ENCODE results near the gene AFG3L2.
"Not testable (repeated sequence)": the region's sequence is repeated elsewhere in the genome, so short reads cannot be mapped to it uniquely, and the experiment has no call there.

AFG3L2 gene

GRCh38 chr18:12410747-12411146 is 33.7 kb upstream of the AFG3L2 start:
- H3K4me1 ChIP-seq (ENCODE audit: control insufficient read depth, insufficient read depth, low read length); H3K36me3 ChIP-seq (ENCODE audit: control insufficient read depth, insufficient read depth, low read length); DNase-seq (ENCODE audit: low read depth, low spot score); H3K27me3 ChIP-seq (ENCODE audit: control insufficient read depth, insufficient read depth, low read length); H3K4me3 ChIP-seq (ENCODE audit: low read length); H3K9me3 ChIP-seq (ENCODE audit: control insufficient read depth, insufficient read depth, low read length); H3K27ac ChIP-seq (ENCODE audit: low read length): not testable (repeated sequence)
- no CpG with 5 or more reads among the region's 9 CpGs for WGBS (ENCODE audit: insufficient coverage, insufficient read length)

GRCh38 chr18:12410081-12410481 is 33.1 kb upstream of the AFG3L2 start:
- DNase-seq (ENCODE audit: low read depth, low spot score) = no peak
- WGBS (ENCODE audit: insufficient coverage, insufficient read length) = no CpG with 5 or more reads among the region's 9 CpGs
- Histone ChIP-seq H3K27ac (ENCODE audit: low read length) (no peak overlapping the region), H3K36me3 (ENCODE audit: control insufficient read depth, insufficient read depth, low read length) (no peaks in the 10 kb centered on the region), H3K27me3 (ENCODE audit: control insufficient read depth, insufficient read depth, low read length) (peaks cover 6% of the 10 kb centered on the region; the same call in 1 of the 2 replicates), H3K4me1 (ENCODE audit: control insufficient read depth, insufficient read depth, low read length) (peaks cover 2% of the 10 kb centered on the region; the same call in 1 of the 2 replicates), H3K9me3 (ENCODE audit: control insufficient read depth, insufficient read depth, low read length) (no peaks in the 10 kb centered on the region), H3K4me3 (ENCODE audit: low read length) (no peak overlapping the region)

GRCh38 chr18:12409469-12409868 is 32.4 kb upstream of the AFG3L2 start:
- Histone ChIP-seq H3K27ac (ENCODE audit: low read length) (no peak overlapping the region), H3K9me3 (ENCODE audit: control insufficient read depth, insufficient read depth, low read length) (no peaks in the 10 kb centered on the region), H3K4me3 (ENCODE audit: low read length) (no peak overlapping the region)

GRCh38 chr18:12408247-12408869 is 31.3 kb upstream of the AFG3L2 start:
- Histone ChIP-seq H3K36me3 (ENCODE audit: control insufficient read depth, insufficient read depth, low read length) (no peaks in the 10 kb centered on the region), H3K4me1 (ENCODE audit: control insufficient read depth, insufficient read depth, low read length) (peaks cover 2% of the 10 kb centered on the region; the same call in 1 of the 2 replicates), H3K27ac (ENCODE audit: low read length) (no peak overlapping the region), H3K27me3 (ENCODE audit: control insufficient read depth, insufficient read depth, low read length) (peaks cover 6% of the 10 kb centered on the region; the same call in 1 of the 2 replicates), H3K4me3 (ENCODE audit: low read length) (peak overlapping the region; percentile 51; the same call in 1 of the 2 replicates), H3K9me3 (ENCODE audit: control insufficient read depth, insufficient read depth, low read length) (no peaks in the 10 kb centered on the region)
- no CpG with 5 or more reads among the region's 32 CpGs for WGBS (ENCODE audit: insufficient coverage, insufficient read length)
- no peak for DNase-seq (ENCODE audit: low read depth, low spot score)

More at GRCh38 chr18:12409469-12409868, 32.4 kb upstream of the AFG3L2 start:
- WGBS (ENCODE audit: insufficient coverage, insufficient read length) = no CpG with 5 or more reads among the region's 3 CpGs
- Histone ChIP-seq H3K36me3 (ENCODE audit: control insufficient read depth, insufficient read depth, low read length) (no peaks in the 10 kb centered on the region), H3K27me3 (ENCODE audit: control insufficient read depth, insufficient read depth, low read length) (peaks cover 6% of the 10 kb centered on the region; the same call in 1 of the 2 replicates), H3K4me1 (ENCODE audit: control insufficient read depth, insufficient read depth, low read length) (peaks cover 2% of the 10 kb centered on the region; the same call in 1 of the 2 replicates)
- DNase-seq (ENCODE audit: low read depth, low spot score) = no peak

GRCh38 chr18:12406371-12407111 is 29.5 kb upstream of the AFG3L2 start:
- no peak for DNase-seq (ENCODE audit: low read depth, low spot score)
- peaks cover 6% of the 10 kb centered on the region; the same call in 1 of the 2 replicates for H3K27me3 ChIP-seq (ENCODE audit: control insufficient read depth, insufficient read depth, low read length)
- H3K27ac ChIP-seq (ENCODE audit: low read length) = no peak overlapping the region
- no peaks in the 10 kb centered on the region for H3K9me3 ChIP-seq (ENCODE audit: control insufficient read depth, insufficient read depth, low read length)
- no CpG with 5 or more reads among the region's 19 CpGs for WGBS (ENCODE audit: insufficient coverage, insufficient read length)
- peaks cover 2% of the 10 kb centered on the region; the same call in 1 of the 2 replicates for H3K4me1 ChIP-seq (ENCODE audit: control insufficient read depth, insufficient read depth, low read length)
- no peaks in the 10 kb centered on the region for H3K36me3 ChIP-seq (ENCODE audit: control insufficient read depth, insufficient read depth, low read length)
- no peak overlapping the region for H3K4me3 ChIP-seq (ENCODE audit: low read length)

- Histone ChIP-seq H3K9me3 (ENCODE audit: control insufficient read depth, insufficient read depth, low read length) (no peaks in the 10 kb centered on the region), H3K27me3 (ENCODE audit: control insufficient read depth, insufficient read depth, low read length) (peaks cover 6% of the 10 kb centered on the region; the same call in 1 of the 2 replicates), H3K4me3 (ENCODE audit: low read length) (no peak overlapping the region), H3K4me1 (ENCODE audit: control insufficient read depth, insufficient read depth, low read length) (peaks cover 2% of the 10 kb centered on the region; the same call in 1 of the 2 replicates), H3K36me3 (ENCODE audit: control insufficient read depth, insufficient read depth, low read length) (no peaks in the 10 kb centered on the region), H3K27ac (ENCODE audit: low read length) (no peak overlapping the region)
- no peak for DNase-seq (ENCODE audit: low read depth, low spot score)
- no CpG with 5 or more reads among the region's 3 CpGs for WGBS (ENCODE audit: insufficient coverage, insufficient read length)
Measured at GRCh38 chr18:12405066-12405465, 28.0 kb upstream of the AFG3L2 start.

GRCh38 chr18:12403601-12404506 is 26.8 kb upstream of the AFG3L2 start:
- DNase-seq (ENCODE audit: low read depth, low spot score) = no peak
- Histone ChIP-seq H3K9me3 (ENCODE audit: control insufficient read depth, insufficient read depth, low read length) (no peaks in the 10 kb centered on the region), H3K36me3 (ENCODE audit: control insufficient read depth, insufficient read depth, low read length) (no peaks in the 10 kb centered on the region), H3K4me3 (ENCODE audit: low read length) (no peak overlapping the region), H3K27ac (ENCODE audit: low read length) (no peak overlapping the region), H3K27me3 (ENCODE audit: control insufficient read depth, insufficient read depth, low read length) (peaks cover 6% of the 10 kb centered on the region; the same call in 1 of the 2 replicates), H3K4me1 (ENCODE audit: control insufficient read depth, insufficient read depth, low read length) (peaks cover 2% of the 10 kb centered on the region; the same call in 1 of the 2 replicates)
- WGBS (ENCODE audit: insufficient coverage, insufficient read length) = no CpG with 5 or more reads among the region's 6 CpGs

- DNase-seq (ENCODE audit: low read depth, low spot score) = no peak
Measured at GRCh38 chr18:12401881-12402280, 24.9 kb upstream of the AFG3L2 start.

GRCh38 chr18:12399231-12399630 is 22.2 kb upstream of the AFG3L2 start:
- no peaks in the 10 kb centered on the region for H3K27me3 ChIP-seq (ENCODE audit: control insufficient read depth, insufficient read depth, low read length)
- no peak overlapping the region for H3K4me3 ChIP-seq (ENCODE audit: low read length)
- DNase-seq (ENCODE audit: low read depth, low spot score) = no peak
- H3K27ac ChIP-seq (ENCODE audit: low read length) = no peak overlapping the region
- H3K4me1 ChIP-seq (ENCODE audit: control insufficient read depth, insufficient read depth, low read length) = no peaks in the 10 kb centered on the region
- no peaks in the 10 kb centered on the region for H3K36me3 ChIP-seq (ENCODE audit: control insufficient read depth, insufficient read depth, low read length)
- no peaks in the 10 kb centered on the region for H3K9me3 ChIP-seq (ENCODE audit: control insufficient read depth, insufficient read depth, low read length)
- WGBS (ENCODE audit: insufficient coverage, insufficient read length) = no CpG with 5 or more reads among the region's 5 CpGs

More at GRCh38 chr18:12401881-12402280, 24.9 kb upstream of the AFG3L2 start:
- H3K9me3 ChIP-seq (ENCODE audit: control insufficient read depth, insufficient read depth, low read length) = no peaks in the 10 kb centered on the region
- no peaks in the 10 kb centered on the region for H3K36me3 ChIP-seq (ENCODE audit: control insufficient read depth, insufficient read depth, low read length)
- no peak overlapping the region for H3K4me3 ChIP-seq (ENCODE audit: low read length)
- no peak overlapping the region for H3K27ac ChIP-seq (ENCODE audit: low read length)
- peaks cover 3% of the 10 kb centered on the region; the same call in 1 of the 2 replicates for H3K27me3 ChIP-seq (ENCODE audit: control insufficient read depth, insufficient read depth, low read length)
- WGBS (ENCODE audit: insufficient coverage, insufficient read length) = no CpG with 5 or more reads among the region's 9 CpGs
- no peaks in the 10 kb centered on the region for H3K4me1 ChIP-seq (ENCODE audit: control insufficient read depth, insufficient read depth, low read length)

- no peak overlapping the region for H3K4me3 ChIP-seq (ENCODE audit: low read length)
- no peak for DNase-seq (ENCODE audit: low read depth, low spot score)
- no peaks in the 10 kb centered on the region for H3K36me3 ChIP-seq (ENCODE audit: control insufficient read depth, insufficient read depth, low read length)
- no peaks in the 10 kb centered on the region for H3K9me3 ChIP-seq (ENCODE audit: control insufficient read depth, insufficient read depth, low read length)
- WGBS (ENCODE audit: insufficient coverage, insufficient read length) = no CpG with 5 or more reads among the region's 5 CpGs
- no peaks in the 10 kb centered on the region for H3K27me3 ChIP-seq (ENCODE audit: control insufficient read depth, insufficient read depth, low read length)
- no peaks in the 10 kb centered on the region for H3K4me1 ChIP-seq (ENCODE audit: control insufficient read depth, insufficient read depth, low read length)
- H3K27ac ChIP-seq (ENCODE audit: low read length) = no peak overlapping the region
Measured at GRCh38 chr18:12398625-12399024, 21.6 kb upstream of the AFG3L2 start.
